Esophagus muscularis mucosa (tissue), 4 donors: ENCODE measurements around the gene ACSL6.

ENCODE experiments used
- CTCF ChIP-seq, 3 experiments: fragments of 200-600 bp in 2 of 3; fragments of 450-650 bp in 1 of 3; sonication (generic) in 2 of 3; IDR thresholded peaks; one replicate each; pipeline ENCODE4 v1.5.1; 2017 to 2019; ENCODE audit warnings: antibody characterized with exemption in 3 of 3, mild to moderate bottlenecking in 2 of 3, moderate library complexity in 1 of 3
- EP300 ChIP-seq: sonication (generic); formaldehyde crosslinking; IDR thresholded peaks from one replicate; pipeline ENCODE4 v1.6.1; 2017; ENCODE audit warnings: antibody characterized with exemption
- POLR2A ChIP-seq: fragments of 450-650 bp; IDR thresholded peaks from one replicate; pipeline ENCODE4 v1.6.1; 2017; ENCODE audit warnings: antibody characterized with exemption, moderate library complexity, mild to moderate bottlenecking, low read depth
- POLR2AphosphoS5 ChIP-seq, 2 donors: sonication (generic); formaldehyde crosslinking; IDR thresholded peaks; one replicate each; pipeline ENCODE4 v1.6.1; 2017; ENCODE audit warnings: antibody characterized with exemption in 2 of 2

- TF ChIP-seq CTCF (IDR thresholded peaks at IDR 0.05) (no peak), POLR2AphosphoS5 (IDR thresholded peaks at IDR 0.05) (no peak), EP300 (no peak), POLR2A (no peak)
Measured at GRCh38 chr5:131986161-131986912, 25.1 kb downstream of the ACSL6 start.
